ENCODE measurements around the gene HTR2B.
"Not testable (repeated sequence)": the region's sequence is repeated elsewhere in the genome, so short reads cannot be mapped to it uniquely, and the experiment has no call there.

Gene HTR2B

DNA sequence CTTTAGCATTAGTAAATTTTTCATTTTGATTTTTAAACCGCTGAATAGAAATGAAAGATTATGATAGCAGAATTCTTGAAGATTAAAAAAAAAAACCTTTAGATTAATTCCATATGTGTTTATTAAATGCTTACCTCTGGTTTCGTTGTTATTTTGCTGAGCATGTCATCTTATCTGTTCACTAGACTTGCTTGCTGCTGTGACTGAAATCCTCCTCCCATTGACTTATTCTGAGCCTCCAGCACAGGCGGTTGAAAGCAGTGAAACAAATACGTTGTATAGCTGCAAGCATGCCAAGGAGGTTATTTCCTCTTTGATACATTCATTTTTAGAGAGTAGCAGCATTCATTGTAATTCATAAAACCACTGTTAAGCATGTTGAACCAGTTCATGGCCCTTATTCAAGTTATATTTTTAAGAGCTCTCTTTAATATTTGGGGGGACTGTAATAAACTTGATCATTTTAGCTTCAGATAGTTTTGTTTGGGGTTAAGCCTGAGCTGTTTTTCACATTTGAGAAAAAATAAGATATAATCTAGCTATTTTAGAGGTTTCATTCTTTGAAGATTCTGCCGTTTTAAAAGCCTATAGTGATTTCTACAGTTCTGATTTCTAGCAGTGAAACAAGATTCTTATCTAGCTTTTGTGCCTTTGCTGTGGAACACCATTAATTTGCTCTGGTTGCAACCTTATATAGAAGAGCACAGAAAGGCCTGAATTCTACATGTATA is at the start of gene HTR2B:
TSS of gene HTR2B (minus strand) at position 205 of the 731 bp plus-strand sequence. CDS start 1,278 bp downstream, outside the sequence.
- no peak for DNase-seq (ENCODE audit: low read depth)

DNA sequence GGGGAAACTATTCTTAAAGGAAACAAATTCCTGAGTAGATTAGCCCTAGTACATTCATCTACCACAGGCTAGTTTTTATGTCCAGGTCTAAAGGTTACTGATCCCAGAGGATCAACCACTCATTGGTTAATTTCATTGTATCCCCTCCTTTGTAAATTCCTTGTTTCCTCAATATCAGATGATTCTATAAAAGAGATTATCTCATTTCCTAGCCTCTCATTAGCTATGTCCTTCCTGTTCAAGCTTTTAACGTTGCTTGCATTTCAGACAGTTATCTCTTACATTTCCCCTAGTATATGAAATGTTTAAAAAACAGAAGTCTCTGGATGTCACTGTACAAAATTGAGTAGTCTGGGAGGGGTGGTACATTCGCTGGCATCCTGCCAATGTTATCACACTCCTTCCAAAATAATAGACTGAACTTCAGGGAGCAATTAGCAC is 49.4 kb upstream of the HTR2B start:
- no peak for DNase-seq (ENCODE audit: low read depth)

DNA sequence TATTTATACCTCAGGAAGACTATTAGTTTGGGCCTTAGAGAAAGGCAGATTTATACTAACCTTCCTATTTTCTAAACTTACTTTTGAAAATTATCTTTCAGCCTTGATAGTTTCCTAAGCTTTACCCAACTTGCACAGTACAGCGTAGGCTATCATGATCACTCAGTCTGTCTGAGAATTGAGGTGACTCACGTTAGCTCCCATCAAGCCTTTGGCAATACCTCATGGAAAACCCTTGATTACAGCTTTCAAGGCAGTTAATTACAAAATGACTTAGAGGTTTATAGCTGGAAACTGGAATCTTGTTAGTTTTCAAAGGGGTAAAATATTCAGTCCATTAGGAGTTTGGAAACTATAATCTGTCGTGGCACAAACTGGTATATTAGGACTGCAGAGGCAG is 47.2 kb upstream of the HTR2B start:
- DNase-seq (ENCODE audit: low read depth) = no peak

DNA sequence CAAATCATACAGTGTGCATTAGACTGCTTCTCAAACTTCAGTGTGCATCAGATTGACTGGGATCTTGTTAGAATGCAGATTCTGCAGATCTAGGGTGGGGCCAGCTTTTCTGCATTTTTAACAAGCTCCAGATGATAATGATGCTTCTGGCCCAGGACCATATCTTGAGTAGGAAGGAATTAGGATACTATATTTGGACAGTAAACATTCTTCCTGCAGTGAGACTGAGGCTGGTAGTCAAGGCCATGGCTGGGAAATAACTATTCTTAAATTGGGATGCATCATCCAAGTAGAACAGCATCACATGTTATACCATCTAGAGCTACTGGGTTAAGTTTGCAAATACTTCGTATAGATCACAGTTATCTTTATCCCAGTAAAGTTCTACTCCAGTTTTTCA is 45.2 kb upstream of the HTR2B start:
- DNase-seq (ENCODE audit: low read depth) = no peak

DNA sequence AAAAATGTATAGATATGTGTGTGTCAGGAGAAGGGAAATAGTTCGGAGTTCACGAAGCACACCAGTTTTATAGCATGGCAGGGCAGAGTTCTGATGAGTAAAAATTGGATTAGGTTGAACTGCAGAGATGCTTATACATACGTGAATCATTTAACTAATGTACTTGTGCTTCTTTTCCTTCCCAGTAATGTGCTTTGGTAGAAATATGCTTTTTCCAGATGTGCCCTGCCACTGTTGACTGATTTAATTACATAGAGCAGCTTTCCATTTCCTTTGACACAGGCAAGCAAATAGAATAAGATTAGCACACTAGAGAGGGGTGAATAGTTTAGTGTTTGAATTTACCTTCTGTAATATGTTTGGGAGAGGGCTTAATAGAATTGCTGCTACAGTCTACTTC is 44.6 kb upstream of the HTR2B start:
- no peak for DNase-seq (ENCODE audit: low read depth)

DNA sequence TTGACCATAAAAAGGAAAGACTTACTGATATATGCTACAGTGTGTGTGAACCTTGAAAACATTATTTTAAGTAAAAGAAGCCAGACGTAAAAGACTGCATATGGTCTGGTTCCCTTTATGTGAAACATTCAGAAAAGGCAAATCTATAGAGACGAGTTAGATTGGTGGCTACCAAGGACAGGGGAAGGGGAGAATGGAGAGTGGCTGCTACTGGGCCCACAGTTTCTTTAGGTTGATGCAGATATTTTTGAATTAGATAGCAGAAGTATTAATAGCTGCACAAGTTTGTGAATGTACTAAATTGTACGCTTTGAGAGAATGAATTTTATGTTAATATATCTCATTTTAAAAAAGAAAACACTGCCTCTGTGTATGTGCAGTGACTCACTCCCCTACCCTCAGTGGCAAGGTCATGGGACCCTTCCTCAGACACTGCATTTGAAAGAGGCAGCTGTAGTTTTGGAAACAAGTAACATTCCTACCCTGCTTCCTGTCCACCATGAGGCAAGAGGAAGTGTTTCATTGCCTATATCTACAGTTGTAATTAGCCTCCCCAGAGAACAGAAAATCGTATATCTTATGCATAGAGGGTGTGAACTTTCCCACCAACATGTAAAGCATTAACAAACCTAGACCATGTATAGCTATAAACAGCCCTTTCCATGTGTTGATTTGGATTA is 43.8 kb upstream of the HTR2B start:
- DNase-seq (ENCODE audit: low read depth) = no peak

DNA sequence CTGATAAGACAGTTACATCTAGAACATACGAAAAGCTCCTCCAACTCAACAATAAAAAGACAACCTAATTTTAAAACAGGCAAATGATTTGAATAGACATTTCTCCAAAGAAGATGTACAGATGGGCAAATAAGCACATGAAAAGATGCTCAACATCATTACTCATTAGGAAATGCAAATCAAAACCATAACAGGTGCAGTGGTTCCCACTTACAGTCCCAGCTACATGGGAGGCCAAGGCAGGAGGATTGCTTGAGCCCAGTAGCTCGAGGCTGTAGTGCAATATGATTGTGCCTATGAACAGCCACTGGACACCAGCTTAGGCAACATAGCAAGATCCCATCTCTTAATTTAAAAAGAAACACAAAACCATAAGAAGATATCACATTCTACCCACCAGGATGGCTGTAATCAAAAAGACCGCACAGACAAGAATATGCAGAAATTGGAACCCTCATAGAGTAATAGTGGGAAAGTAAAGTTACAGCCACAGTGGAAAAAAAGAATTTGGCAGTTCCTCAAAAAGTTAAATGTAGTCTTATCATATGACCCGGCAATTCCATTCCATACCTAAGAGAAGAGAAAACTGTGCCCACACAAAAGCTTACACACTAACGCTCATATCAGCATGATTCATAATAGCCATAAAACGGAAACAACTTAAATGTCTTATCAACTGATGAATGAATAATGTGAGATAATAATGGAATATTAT is 43.1 kb upstream of the HTR2B start:
- DNase-seq (ENCODE audit: low read depth) = no peak

DNA sequence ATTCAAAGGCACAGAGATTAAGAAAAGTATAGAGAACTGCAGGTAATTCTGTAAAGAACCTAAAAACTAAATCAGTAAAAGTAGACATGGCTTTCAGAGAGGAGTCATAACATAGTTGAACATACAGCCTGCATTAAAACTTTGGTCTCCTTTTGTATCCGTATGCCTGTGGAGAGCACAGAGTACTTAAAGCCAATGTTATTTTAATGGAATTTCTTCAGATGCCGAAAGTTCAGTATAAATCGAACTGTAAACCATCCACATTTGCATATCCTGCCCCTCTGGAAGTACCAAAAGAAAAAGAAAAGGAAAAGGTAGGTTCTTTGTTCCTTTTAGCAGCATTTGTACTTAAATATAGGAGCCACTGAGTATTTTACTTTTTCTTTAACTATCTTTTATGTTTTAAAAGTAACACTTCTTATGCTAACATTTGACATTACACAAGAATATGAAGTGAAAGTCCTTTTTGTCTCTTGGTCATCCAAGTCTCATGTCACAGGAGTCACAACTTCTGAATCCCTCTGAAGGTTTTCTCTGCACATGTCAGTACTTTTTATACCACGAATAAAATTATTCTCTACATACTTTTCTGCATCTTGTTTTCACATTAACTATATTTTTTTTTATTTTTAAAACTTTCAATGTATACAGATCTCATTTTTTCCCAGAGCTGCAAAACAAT is 38.7 kb upstream of the HTR2B start:
- no peak for DNase-seq (ENCODE audit: low read depth)

DNA sequence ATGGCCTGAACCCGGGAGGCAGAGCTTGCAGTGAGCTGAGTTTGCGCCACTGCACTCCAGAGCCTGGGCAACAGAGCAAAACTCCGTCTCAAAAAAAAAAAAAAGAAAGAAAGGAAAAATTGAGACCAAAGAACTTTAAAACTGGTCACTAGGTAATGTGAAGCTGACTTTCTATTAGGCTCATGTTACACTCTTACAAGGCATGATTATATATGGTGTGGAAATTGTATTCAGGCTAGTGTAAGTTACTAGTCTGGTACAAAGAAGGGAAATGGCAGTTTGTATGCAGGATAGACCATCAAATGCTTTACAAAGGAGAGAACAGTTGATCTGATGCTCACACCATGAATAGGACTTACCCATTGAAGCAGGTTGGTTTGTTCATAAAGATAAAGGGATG is 38.2 kb upstream of the HTR2B start:
- no peak for DNase-seq (ENCODE audit: low read depth)

DNA sequence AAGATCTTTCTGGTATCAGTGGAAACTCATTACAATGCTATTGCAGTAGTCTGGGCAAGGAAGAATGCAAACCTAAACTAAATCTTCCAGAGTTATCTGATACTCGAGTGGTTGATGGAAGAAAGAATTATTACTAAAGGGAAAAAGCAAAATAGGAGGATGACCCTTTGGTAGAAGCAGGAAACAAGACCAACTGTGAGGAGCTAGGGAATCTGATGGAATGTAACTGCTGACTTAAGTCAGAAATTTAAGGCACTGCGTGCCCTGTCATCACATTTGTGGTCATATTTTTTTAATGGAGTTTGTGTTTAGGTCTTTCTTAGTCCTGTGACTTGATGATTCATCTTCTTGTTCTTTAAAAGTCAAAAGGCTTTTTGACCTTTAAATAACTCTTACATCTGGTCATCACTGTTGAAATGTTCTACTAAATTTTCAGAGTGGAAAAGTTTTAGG is 37.1 kb upstream of the HTR2B start:
- no peak for DNase-seq (ENCODE audit: low read depth)

DNA sequence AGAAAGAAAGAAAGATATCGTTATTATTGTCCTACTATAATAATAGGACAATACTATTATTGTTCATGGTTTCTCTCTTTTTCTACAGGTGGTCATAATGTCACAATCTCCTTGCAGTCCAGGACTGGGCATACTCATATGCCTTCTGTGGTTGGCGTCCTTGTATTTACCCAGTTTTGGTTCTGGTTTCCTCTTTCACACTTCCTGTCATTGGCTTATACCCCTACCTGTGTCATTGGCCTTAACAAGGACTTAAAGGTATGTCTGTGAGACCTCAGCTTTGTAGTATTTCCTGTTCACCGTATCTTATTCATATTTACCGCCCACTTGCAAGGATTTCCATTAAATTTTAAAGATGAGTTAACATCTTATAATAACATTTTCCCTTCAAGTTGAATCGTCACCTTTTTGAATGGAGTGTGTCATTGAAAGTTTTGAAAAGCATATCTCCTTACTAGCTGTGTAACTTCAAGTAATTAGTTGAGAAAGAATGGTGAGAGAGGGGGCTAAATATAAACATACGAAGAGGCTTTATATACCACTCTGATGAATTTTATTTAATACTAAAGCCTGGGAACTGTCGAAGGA is 36.5 kb upstream of the HTR2B start:
- DNase-seq (ENCODE audit: low read depth) = no peak

DNA sequence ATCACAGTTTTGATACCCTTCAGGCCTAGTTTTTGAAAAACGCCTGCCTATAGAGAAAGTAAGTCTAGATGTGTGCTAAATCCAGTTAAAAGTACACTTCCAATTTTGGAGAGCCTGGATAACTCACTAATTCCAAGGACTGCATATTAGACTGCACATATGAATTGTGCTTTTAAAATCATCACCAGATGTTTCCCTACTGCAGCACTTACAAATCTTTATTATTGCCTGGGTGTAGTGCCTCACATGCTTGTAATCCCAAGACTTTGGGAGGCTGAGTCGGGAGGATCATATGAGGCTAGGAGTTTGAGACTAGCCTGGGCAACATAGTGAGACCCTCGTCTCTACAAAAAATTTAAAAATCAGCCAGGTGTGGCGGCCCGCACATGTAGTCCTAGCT is 35.9 kb upstream of the HTR2B start:
- no peak for DNase-seq (ENCODE audit: low read depth)

DNA sequence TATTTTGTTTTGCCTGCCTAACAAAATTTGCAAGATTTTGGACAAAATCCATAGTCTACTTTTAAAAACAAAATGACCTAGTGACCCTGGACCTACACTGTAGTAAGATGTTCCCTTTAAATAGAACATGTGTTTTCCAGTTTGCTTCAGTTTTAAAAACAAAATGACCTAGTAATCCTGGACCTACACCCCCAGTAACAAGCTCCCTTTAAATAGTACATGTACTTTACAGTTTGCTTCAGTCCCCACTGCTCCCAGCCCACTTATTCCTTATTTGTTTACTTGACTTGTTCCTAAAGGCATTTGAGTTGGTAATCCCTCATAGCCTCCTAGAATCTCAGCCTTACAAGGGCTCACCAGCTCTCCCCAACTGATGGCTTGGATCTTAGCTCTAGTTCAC is 34.5 kb upstream of the HTR2B start:
- no peak for DNase-seq (ENCODE audit: low read depth)

DNA sequence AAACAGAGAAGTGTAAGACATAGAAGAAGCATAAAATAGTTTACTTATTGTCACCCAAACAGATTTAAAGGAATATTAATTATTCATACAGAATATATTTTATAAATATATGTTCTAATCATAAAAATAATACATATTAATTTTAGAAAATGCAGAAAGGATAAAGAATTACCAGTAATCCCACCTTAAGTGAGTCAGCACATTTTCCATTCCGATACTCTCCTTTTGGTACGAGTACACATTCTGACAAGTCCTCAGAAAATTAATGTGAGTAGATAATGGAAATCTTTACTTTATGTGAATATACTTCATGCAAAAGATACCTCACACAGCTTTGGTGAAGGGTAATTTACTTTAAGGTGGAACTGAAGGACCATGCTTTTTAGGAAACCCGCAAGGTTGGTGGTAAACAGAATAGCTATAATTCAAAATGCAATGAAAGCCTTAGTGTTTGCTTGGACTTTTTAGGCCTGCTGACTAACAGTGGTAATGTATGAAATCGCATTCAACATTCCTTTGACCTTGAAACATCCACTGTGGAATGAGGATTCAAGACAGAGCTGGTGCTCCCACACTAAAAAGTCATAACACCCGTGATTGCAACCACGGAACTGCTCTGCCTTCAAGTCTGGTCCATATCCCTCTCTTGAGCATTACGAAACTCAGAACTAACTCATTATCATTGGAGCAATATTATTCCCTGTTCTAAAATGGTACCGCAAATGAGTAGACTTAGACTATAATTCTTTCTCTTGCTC is 28.1 kb upstream of the HTR2B start:
- DNase-seq (ENCODE audit: low read depth) = no peak

DNA sequence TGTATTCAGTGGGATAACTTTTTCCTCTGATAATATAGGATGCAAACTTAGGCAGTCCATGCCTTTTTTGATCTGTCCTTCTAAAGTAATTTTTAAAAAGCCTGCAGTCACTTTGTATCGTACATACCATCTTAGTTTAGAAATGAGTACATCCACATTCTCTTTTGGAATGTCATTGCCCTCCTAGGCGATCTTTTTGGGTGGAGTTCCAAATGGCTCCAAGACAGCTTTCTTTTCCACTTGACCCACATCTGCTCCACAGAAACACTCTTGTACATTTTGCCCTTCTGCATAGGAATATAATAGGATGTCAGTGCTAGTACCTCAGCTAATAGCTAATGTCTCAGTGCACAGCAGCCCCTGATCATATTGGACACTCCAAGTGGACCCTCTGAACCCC is 21.8 kb upstream of the HTR2B start:
- DNase-seq (ENCODE audit: low read depth) = no peak

DNA sequence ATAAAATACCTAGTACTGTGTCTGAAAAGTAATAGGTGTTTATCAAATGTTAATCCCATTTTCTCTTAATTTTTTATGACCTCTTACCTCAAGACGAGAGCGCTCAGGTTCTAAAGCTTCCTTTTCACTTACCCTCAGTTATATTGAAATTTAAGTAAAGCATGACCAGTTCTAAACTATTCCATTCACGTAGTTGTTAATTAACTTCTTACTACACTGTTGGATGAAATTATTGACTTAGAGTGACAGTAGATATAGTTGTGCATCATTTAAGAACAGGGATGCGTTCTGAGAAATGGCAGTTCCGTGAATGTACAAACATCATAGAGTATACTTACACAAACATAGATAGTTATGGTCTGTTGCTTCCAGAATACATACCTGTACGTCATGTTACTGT is 20.1 kb upstream of the HTR2B start:
- no peak for DNase-seq (ENCODE audit: low read depth)

DNA sequence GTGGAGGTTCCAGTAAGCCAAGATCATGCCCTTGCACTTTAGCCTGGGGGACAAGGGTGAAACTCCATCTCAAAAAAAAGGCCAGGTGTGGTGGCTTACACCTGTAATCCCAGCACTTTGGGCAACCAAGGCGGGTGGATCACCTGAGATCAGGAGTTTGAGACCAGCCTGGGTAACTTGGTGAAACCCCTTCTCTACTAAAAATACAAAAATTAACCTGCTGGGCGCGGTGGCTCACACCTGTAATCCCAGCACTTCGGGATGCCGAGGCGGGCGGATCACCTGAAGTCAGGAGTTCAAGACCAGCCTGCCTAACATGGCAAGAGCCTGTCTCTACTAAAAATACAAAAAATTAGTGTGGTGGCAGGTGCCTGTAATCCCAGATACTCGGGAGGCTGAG is 16.0 kb upstream of the HTR2B start:
- not testable (repeated sequence) for DNase-seq (ENCODE audit: low read depth)

DNA sequence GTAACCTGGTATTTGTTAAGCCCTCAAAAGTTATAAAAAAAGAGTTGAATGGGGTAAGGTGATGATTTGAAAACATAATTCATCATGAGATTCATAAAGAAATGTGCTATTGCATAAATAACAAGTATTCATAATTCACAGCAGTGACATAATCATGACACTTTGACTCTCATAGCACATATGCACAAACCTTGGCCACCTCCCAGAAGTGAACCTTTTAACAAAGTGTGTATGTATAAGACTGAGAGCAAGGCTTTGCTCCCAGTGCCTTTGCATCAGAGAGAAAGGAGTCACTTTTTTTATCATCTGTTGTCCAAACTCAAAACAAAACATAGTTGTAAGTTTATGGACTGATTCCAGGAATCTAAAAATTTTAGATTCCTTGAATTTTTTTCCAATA is 15.0 kb upstream of the HTR2B start:
- no peak for DNase-seq (ENCODE audit: low read depth)

DNA sequence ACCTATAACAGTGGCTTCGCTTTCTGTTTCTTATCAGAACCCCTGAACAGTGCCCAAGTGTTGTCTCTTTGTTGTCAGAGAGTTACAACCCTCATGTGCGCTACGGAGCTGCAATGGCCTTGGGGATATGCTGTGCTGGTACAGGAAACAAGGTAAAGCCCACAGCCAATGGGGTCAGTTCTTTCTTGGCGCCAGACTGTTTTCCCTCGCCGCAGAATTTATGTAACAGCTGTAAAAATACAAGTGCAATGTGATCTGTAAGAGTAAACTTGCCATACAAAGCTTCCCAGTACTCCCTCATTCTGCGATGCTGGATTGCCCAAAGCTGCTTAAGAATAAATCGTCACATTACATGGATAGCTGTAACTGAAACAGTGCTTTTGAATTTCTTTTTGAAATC is 13.9 kb upstream of the HTR2B start:
- DNase-seq (ENCODE audit: low read depth) = no peak

DNA sequence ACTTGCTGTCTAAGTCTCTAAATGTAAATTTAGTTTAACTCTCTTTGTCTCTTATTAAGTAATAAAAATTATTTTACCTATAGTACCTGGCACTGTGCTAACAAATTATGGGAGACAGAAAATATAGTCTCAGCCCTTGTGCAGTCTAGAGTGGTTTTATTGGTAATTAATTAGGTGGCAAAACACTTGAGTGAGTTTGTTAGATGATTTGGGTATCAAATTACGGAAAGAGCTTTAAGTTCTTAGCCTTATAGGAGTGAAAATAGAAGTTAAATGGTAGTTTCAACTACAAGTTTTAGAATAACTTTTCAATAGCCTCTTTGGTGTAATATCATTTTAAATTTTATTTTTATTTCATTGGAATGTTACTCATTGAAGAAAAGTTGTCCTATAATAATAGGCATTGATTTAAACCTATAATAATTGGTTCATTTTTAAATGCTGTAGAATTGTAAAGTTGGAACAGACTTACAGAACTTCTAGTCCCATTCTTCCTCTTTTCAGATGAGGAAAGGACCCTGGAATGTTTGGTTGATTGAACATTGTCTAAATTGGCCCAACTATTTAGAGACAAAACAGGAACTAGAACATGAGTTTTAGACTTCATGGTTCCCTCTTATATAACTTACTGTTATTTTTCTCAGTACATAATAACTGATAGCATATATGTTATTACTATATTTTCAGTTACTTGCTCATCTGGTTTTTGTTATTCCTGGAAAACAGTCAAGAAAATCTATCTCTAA is 10.2 kb upstream of the HTR2B start:
- no peak for DNase-seq (ENCODE audit: low read depth)

Measured in activated T-helper 9 cell treated with anti-CD3 and anti-CD28 coated beads, Interleukin-2, amount 50 U/mL, for 16 hours (primary cell).